ENCODE results near the gene RPS6KA3.
A peak's percentile ranks its signal among the peaks of the same experiment; 100 is the strongest.

The RPS6KA3 gene

GRCh38 chrX:20229155-20229554 is 37.6 kb downstream of the RPS6KA3 start:
- TF ChIP-seq, protein P1, sequence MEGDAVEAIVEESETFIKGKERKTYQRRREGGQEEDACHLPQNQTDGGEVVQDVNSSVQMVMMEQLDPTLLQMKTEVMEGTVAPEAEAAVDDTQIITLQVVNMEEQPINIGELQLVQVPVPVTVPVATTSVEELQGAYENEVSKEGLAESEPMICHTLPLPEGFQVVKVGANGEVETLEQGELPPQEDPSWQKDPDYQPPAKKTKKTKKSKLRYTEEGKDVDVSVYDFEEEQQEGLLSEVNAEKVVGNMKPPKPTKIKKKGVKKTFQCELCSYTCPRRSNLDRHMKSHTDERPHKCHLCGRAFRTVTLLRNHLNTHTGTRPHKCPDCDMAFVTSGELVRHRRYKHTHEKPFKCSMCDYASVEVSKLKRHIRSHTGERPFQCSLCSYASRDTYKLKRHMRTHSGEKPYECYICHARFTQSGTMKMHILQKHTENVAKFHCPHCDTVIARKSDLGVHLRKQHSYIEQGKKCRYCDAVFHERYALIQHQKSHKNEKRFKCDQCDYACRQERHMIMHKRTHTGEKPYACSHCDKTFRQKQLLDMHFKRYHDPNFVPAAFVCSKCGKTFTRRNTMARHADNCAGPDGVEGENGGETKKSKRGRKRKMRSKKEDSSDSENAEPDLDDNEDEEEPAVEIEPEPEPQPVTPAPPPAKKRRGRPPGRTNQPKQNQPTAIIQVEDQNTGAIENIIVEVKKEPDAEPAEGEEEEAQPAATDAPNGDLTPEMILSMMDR (IDR thresholded peaks at IDR 0.05; ENCODE audit: low read depth, low read length, missing control alignments), result no peak

GRCh38 chrX:20228245-20228644 is 38.5 kb downstream of the RPS6KA3 start:
- no peak for DNase-seq (ENCODE audit: low read depth)
- no peak overlapping the region for H3K4me3 ChIP-seq (ENCODE audit: low read depth, low read length)
- in situ Hi-C loops (cut with HindIII; ENCODE audit: low sequenced_read_pairs), result no loop called here
- TF ChIP-seq, protein P1 (IDR thresholded peaks at IDR 0.05; ENCODE audit: low read depth, low read length, missing control alignments), result no peak

More at GRCh38 chrX:20229155-20229554, 37.6 kb downstream of the RPS6KA3 start:
- in situ Hi-C loops (cut with HindIII; ENCODE audit: low sequenced_read_pairs), result no loop called here
- DNase-seq (ENCODE audit: low read depth), result no peak
- H3K4me3 ChIP-seq (ENCODE audit: low read depth, low read length), result no peak overlapping the region

GRCh38 chrX:20227116-20227515 is 39.6 kb downstream of the RPS6KA3 start:
- in situ Hi-C loops (cut with HindIII; ENCODE audit: low sequenced_read_pairs), result no loop called here
- TF ChIP-seq, protein P1 (IDR thresholded peaks at IDR 0.05; ENCODE audit: low read depth, low read length, missing control alignments), result no peak
- DNase-seq (ENCODE audit: low read depth), result no peak
- no peak overlapping the region for H3K4me3 ChIP-seq (ENCODE audit: low read depth, low read length)

DNA sequence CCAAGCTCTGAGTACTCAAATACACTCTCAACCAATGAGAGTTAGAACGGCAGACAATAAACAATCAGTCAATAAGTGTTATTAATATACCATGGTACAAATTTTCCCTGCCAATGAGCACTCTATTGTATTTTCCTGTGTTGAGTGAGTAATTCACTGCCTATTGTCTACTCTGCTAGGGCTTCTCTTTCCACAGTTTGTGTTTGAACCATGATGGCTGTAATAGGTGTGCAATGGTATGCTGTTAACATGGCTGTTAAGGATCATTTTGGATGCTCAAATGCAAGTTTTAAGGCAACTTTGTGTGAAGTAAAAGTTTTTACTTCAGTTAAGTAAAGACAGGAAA is 41.2 kb downstream of the RPS6KA3 start:
- no peak overlapping the region for H3K4me3 ChIP-seq (ENCODE audit: low read depth, low read length)
- in situ Hi-C loops (cut with HindIII; ENCODE audit: low sequenced_read_pairs), result no loop called here
- DNase-seq (ENCODE audit: low read depth), result no peak
- TF ChIP-seq, protein P1 (IDR thresholded peaks at IDR 0.05; ENCODE audit: low read depth, low read length, missing control alignments), result no peak

GRCh38 chrX:20224814-20225487 is 41.8 kb downstream of the RPS6KA3 start:
- DNase-seq (ENCODE audit: low read depth), result peak; percentile 12
- H3K4me3 ChIP-seq (ENCODE audit: low read depth, low read length), result no peak overlapping the region
- in situ Hi-C loops (cut with HindIII; ENCODE audit: low sequenced_read_pairs), result no loop called here
- TF ChIP-seq, protein P1 (IDR thresholded peaks at IDR 0.05; ENCODE audit: low read depth, low read length, missing control alignments), result no peak

- in situ Hi-C loops (cut with HindIII; ENCODE audit: low sequenced_read_pairs), result no loop called here
- H3K4me3 ChIP-seq (ENCODE audit: low read depth, low read length), result no peak overlapping the region
- no peak for DNase-seq (ENCODE audit: low read depth)
- TF ChIP-seq, protein P1 (IDR thresholded peaks at IDR 0.05; ENCODE audit: low read depth, low read length, missing control alignments), result no peak
Observed at GRCh38 chrX:20221902-20222301, 44.8 kb downstream of the RPS6KA3 start.
